DOHH2 (cell line): ENCODE measurements around the gene MFAP4.

Source experiments
- H3F3A ChIP-seq: fragments of 200-600 bp; sonication (generic), shearing (Covaris generic); 2 replicates; pipeline ENCODE4 v1.6.0; 2016; ENCODE audit warnings: antibody characterized with exemption, mild to moderate bottlenecking; ENCODE audit not compliant: control insufficient read depth, insufficient read depth
- H3K27ac ChIP-seq: fragments of 200-600 bp; sonication (generic); 2 replicates; pipeline ENCODE4 v1.5.1; 2014; ENCODE audit warnings: low read depth, mild to moderate bottlenecking, low read length, moderate library complexity
- H3K27me3 ChIP-seq: fragments of 200-600 bp; sonication (generic); 2 replicates; pipeline ENCODE4 v1.6.1; 2014; ENCODE audit warnings: mild to moderate bottlenecking, low read length, mixed read lengths; ENCODE audit not compliant: control insufficient read depth
- H3K36me3 ChIP-seq: fragments of 200-600 bp; sonication (generic); 2 replicates; pipeline ENCODE4 v1.6.1; 2014; ENCODE audit warnings: mild to moderate bottlenecking, low read length, moderate library complexity, mixed read lengths; ENCODE audit not compliant: control insufficient read depth
- H3K4me1 ChIP-seq: fragments of 200-600 bp; sonication (generic); 2 replicates; pipeline ENCODE4 v1.6.1; 2014; ENCODE audit warnings: mild to moderate bottlenecking, low read length, mixed read lengths; ENCODE audit not compliant: control insufficient read depth
- H3K4me2 ChIP-seq: fragments of 200-600 bp; sonication (generic); 2 replicates; pipeline ENCODE4 v1.6.0; 2014; ENCODE audit warnings: mild to moderate bottlenecking, low read length, moderate library complexity
- H3K4me3 ChIP-seq: fragments of 200-600 bp; sonication (generic); 2 replicates; pipeline ENCODE4 v1.5.1; 2014; ENCODE audit warnings: mild to moderate bottlenecking, low read length, mixed read lengths
- H3K79me2 ChIP-seq: fragments of 200-600 bp; sonication (generic); 2 replicates; pipeline ENCODE4 v1.6.1; 2014; ENCODE audit warnings: mild to moderate bottlenecking, low read length, mixed read lengths; ENCODE audit not compliant: control insufficient read depth
- H3K9me2 ChIP-seq: fragments of 200-600 bp; sonication (generic); replicated peaks from 2 replicates; pipeline ENCODE4 v1.6.1; 2014; ENCODE audit warnings: mild to moderate bottlenecking, low read length, mixed read lengths; ENCODE audit not compliant: control insufficient read depth
- H3K9me3 ChIP-seq: fragments of 200-600 bp; sonication (generic); 2 replicates; pipeline ENCODE4 v1.6.1; 2014; ENCODE audit warnings: antibody characterized with exemption, low read length, mixed read lengths; ENCODE audit not compliant: control insufficient read depth, insufficient read depth
- H4K20me1 ChIP-seq: fragments of 200-600 bp; sonication (generic); 2 replicates; pipeline ENCODE4 v1.6.0; 2014; ENCODE audit warnings: low read depth, mild to moderate bottlenecking, antibody characterized with exemption, low read length, moderate library complexity; ENCODE audit not compliant: control insufficient read depth, insufficient read depth
- CTCF ChIP-seq: fragments of 200-600 bp; sonication (generic); IDR thresholded peaks from one replicate; pipeline ENCODE4 v1.5.1; 2014; ENCODE audit warnings: antibody characterized with exemption, mild to moderate bottlenecking, low read depth, low read length; ENCODE audit not compliant: poor library complexity, severe bottlenecking
- EZH2phosphoT487 ChIP-seq: fragments of 200-600 bp; sonication (generic); IDR thresholded peaks from 2 replicates; pipeline ENCODE4 v1.6.1; 2017; ENCODE audit warnings: borderline replicate concordance, mild to moderate bottlenecking, antibody characterized with exemption, low read length, moderate library complexity, mixed read lengths

MFAP4 gene

GRCh38 chr17:19410091-19410490, 23.1 kb upstream of the MFAP4 start:
- Histone ChIP-seq H3K36me3 (no peaks in the 10 kb centered on the region), H3K79me2 (no peaks in the 10 kb centered on the region), H3F3A (no peaks in the 10 kb centered on the region), H3K27ac (no peak overlapping the region), H3K9me2 (no peaks in the 10 kb centered on the region), H3K27me3 (no peaks in the 10 kb centered on the region), H3K4me3 (no peak overlapping the region), H3K4me1 (no peaks in the 10 kb centered on the region), H4K20me1 (no peaks in the 10 kb centered on the region), H3K9me3 (no peaks in the 10 kb centered on the region), H3K4me2 (no peak overlapping the region)
- TF ChIP-seq CTCF: no peak
- TF ChIP-seq EZH2phosphoT487: no peak

- no peaks in the 10 kb centered on the region for H3K9me3 ChIP-seq
- H3K79me2 ChIP-seq: no peaks in the 10 kb centered on the region
- no peak overlapping the region for H3K4me3 ChIP-seq
- no peaks in the 10 kb centered on the region for H3K36me3 ChIP-seq
- no peak for TF ChIP-seq EZH2phosphoT487
- TF ChIP-seq CTCF: no peak
- no peaks in the 10 kb centered on the region for H3K27me3 ChIP-seq
- no peak overlapping the region for H3K27ac ChIP-seq
- H3K9me2 ChIP-seq: no peaks in the 10 kb centered on the region
- H3K4me1 ChIP-seq: no peaks in the 10 kb centered on the region
- no peaks in the 10 kb centered on the region for H3F3A ChIP-seq
- H3K4me2 ChIP-seq: no peak overlapping the region
- no peaks in the 10 kb centered on the region for H4K20me1 ChIP-seq
Measured at GRCh38 chr17:19409509-19409908, 22.5 kb upstream of the MFAP4 start.

DNA sequence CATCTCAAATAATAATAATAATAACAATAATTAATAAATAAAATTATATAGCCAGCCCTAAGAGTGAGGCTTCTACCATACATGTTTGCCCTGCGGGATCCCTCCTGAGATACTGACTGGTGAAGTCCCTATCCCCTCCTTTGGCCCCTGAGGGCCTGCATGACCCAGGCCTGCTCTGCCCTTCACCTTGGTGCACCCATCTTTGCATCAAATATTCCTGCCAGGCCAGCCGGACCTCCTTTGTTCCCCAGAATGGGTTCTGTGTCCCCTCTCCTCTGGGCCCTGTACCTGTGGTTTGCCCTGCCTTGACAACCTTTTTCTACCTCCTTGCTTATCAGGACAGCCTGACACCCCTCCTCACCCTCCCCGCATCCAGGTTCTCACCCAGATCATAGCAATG, 22.1 kb upstream of the MFAP4 start:
- H3K4me2 ChIP-seq: no peak overlapping the region
- H3K9me2 ChIP-seq: no peaks in the 10 kb centered on the region
- no peak for TF ChIP-seq EZH2phosphoT487
- TF ChIP-seq CTCF: no peak
- no peaks in the 10 kb centered on the region for H3K4me1 ChIP-seq
- H3K27ac ChIP-seq: no peak overlapping the region
- H3K36me3 ChIP-seq: no peaks in the 10 kb centered on the region
- no peaks in the 10 kb centered on the region for H3K9me3 ChIP-seq
- no peak overlapping the region for H3K4me3 ChIP-seq
- no peaks in the 10 kb centered on the region for H3F3A ChIP-seq
- H3K27me3 ChIP-seq: no peaks in the 10 kb centered on the region
- no peaks in the 10 kb centered on the region for H4K20me1 ChIP-seq
- no peaks in the 10 kb centered on the region for H3K79me2 ChIP-seq

GRCh38 chr17:19408346-19408710, 21.3 kb upstream of the MFAP4 start:
- H3K79me2 ChIP-seq: no peaks in the 10 kb centered on the region
- no peak for TF ChIP-seq EZH2phosphoT487
- no peaks in the 10 kb centered on the region for H3K27me3 ChIP-seq
- H3K9me3 ChIP-seq: no peaks in the 10 kb centered on the region
- no peaks in the 10 kb centered on the region for H3F3A ChIP-seq
- no peak overlapping the region for H3K4me2 ChIP-seq
- H3K4me3 ChIP-seq: no peak overlapping the region
- no peaks in the 10 kb centered on the region for H3K36me3 ChIP-seq
- no peaks in the 10 kb centered on the region for H3K4me1 ChIP-seq
- no peaks in the 10 kb centered on the region for H3K9me2 ChIP-seq
- H3K27ac ChIP-seq: no peak overlapping the region
- no peaks in the 10 kb centered on the region for H4K20me1 ChIP-seq
